GM18867 (cell line): Measurements from ENCODE around the gene ADH4.
A peak's percentile ranks its signal among the peaks of the same experiment; 100 is the strongest.
"Not testable (repeated sequence)": the region's sequence is repeated elsewhere in the genome, so short reads cannot be mapped to it uniquely, and the experiment has no call there.

Experiments
- ATAC-seq: cut with Tn5 transposase; IDR thresholded peaks from one replicate; pipeline ENCODE4 v1.9.1; 2021; ENCODE audit warnings: mild to moderate bottlenecking, moderate library complexity; ENCODE audit not compliant: unreplicated experiment

The ADH4 gene

DNA sequence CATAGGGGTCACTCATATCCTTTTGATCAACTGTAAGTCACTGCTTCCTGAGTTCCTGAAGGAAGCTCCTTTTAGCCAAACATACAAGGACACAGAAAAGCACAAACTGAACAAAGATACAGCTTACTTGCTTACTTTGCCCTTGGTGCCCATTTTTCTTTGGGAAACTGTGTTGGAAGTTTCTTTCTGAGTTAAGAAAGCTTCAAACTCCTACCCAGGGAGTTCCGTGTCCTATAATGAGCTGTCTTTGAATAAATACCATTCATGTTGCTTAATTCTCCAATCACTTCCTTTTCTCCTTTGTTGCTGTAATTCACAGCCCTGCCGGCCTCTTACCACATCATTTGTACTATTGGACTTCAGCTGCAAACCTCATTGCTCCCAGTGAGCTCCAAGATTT is at the start of gene ADH4:
Gene ADH4, minus strand, starts transcription at position 228 of the 400 bp plus-strand sequence. Its CDS starts 75 bp downstream, at position 153.
- no peak for ATAC-seq

DNA sequence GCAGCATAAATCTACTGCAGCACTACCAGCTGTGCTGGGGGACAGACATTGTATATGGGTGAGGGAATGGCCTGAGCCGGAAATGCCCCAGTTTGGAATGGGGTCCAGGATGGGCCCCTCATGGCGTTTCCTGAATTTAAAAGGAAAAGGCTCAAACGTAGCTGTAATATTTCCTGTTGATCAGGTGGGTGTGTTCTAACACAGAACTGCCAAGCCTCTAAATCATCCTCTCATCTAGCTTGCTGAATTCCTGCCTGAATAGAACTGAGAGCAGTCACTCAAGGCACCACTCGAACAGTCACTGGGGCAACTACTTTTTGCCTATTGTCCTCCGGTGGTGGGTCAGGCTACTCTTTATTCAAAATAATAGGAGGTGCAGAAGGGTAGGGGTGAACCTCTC is 46.2 kb upstream of the ADH4 start:
- no peak for ATAC-seq

DNA sequence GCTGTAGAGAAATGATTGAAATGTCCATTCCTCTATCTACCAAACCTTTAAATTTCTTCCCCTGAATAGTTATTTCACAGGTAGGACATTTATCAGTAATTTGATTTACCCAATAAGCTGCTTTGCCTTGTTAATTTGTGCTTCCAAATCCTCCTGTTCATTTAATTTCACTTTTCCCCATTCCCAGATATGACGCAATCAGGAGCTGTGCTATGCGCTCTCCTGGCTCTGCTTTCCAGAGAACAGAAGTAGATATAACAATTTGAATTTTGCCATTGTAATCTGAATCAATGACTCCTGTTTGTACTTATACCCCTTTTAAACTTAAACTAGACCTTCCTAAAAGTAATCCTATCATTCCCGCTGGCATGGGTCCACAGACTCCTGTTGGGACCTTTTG is 45.8 kb upstream of the ADH4 start:
- not testable (repeated sequence) for ATAC-seq

- ATAC-seq, result no peak
Measured at GRCh38 chr4:99186029-99186428, 41.9 kb upstream of the ADH4 start.

DNA sequence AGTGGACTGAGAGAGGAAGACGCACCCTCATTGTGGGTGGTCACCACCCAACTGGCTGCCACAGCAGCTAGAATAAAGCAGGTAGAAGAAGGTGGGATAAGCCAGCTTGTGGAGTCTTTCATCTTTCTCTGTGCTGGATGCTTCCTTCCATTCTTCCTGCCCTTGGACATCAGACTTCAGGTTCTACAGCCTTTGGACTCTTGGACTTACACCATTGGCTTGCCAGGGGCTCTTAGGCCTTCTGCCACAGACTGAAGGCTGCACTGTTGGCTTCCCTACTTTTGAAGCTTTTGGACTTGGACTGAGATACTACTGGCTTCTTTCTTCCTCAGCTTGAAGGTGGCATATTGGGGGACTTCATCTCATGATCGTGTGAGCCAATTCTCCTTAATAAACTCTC is 41.5 kb upstream of the ADH4 start:
- no peak for ATAC-seq

DNA sequence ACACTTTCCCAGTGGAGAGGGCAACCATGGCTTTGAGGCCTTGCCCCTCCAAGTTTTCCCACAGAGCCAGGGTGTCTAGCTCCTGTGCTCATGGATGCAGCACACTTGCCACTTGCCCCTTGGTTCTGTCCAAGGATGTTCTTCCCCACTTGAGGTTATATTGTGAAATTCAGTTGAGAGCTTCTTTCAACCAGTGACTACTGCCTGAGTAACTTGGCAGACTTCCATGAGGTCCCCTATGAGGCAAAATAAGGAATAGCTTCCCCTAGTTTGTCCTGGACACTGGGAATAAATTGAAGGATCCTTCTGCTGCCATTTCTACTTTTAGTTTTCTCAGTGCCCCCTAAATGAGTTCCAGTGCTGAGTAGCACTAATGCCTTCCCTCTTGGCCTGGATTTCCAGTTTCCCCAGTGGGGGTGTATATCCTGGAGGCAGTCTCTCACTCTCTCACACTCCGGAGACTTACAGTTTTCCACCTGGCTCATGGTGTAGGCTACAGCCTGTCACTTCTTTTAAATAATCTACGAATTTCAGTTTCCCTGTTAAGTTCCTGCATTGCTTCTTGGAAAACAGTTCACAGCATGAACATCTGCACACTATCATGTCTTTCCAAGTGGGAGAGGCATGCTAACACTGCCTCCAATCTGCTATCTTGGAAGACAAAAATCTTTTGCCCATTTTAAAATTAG is 36.4 kb upstream of the ADH4 start:
- ATAC-seq, result no peak

- no peak for ATAC-seq
Measured at GRCh38 chr4:99179626-99180025, 35.5 kb upstream of the ADH4 start.

DNA sequence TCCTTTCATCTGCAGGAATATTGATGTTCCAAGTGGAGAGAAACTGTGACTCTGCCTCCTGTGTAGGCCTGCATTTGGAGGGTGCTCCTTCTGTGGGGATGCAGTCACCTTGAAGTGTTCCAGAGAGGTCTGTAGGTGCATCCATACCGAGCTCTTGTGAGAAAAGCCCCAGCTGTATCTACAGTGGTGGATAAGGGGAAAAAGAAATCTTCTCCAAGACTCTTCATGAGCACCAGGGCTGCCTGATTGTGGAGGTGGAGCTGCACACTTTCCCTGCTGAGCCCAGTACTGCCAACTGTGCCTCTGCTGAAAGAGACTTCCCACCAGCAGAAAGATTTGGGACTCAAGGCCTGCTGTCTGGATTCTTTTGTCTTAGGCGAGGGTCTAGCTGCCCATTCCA is 35.1 kb upstream of the ADH4 start:
- no peak for ATAC-seq

DNA sequence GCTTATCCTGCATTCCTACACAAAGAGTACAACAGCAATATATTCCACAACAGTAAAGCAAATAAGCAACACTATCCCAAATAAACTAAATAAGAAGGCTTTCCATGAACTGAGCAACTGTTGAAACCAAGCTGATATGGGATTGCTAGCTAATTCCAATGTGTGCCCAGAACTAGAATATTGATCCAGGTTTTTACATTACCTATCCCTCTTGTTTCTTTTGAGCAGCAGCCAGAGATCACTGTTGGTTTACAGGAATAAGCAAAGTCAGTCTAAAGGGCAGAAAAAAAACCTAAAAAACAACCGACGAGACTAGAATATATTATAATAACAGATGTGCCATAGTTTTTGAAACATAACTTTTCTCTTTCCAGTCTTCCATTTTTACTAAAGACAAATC is 22.4 kb upstream of the ADH4 start:
- ATAC-seq, result no peak

GRCh38 chr4:99165978-99166377 is 21.9 kb upstream of the ADH4 start:
- no peak for ATAC-seq

GRCh38 chr4:99161373-99162099 is 17.4 kb upstream of the ADH4 start:
- ATAC-seq, result no peak

DNA sequence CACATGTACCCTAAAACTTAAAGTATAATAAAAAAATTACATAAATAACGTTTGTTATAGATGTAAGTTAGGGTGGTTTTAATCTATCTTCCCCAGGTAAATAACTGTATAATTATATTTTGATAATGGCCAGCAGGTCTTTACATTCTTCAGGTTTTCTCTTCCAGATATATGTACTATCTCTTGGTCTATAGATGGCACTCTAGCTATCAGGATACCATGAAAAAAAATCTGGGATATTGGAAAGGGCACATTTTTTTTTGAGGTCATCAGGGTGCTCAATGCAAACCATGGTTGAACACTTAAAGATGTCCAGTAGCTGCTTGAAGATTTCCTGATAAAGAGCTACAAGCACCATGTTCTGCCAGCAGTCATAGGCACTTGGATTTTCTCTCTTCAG is 15.6 kb upstream of the ADH4 start:
- ATAC-seq, result no peak

DNA sequence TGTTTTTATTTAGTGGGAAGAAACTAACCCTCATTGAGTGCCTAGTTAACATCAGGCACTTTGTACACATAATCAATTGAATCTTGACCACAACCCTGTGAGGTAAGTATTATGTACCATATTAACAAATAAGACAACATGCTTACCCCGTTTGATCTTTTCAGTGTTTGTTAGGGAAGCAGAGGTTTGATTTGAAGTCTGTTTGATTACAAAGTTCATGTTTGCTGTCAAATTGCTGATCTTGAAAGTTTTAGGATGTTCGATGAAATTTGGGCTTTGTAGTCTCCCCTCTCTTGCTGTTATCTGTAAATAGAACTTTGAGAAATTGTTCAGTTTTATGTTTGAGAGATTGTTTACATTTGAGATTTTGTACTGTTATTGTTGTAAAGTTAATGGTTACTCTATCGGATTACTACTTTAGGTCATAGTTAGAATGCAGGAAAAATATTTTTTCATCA is 13.4 kb upstream of the ADH4 start:
- ATAC-seq, result no peak

DNA sequence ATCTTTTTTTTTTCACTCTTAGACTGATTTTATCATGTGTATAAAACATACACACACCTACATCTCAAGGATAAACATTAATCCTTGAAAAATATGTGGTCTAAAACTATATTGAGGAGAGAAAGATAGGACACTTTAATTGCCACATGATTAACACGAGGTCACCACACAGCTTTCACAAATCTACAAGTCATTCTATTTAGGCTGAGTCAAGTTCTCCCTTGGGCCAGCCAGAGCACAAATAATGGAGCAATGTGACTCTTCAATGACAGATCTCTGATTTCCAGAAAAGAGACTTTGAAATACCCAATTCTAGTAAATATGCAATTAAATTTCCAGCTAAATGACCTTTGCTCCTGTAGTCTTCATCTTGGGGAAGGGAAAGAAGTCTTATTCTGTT is 12.9 kb upstream of the ADH4 start:
- ATAC-seq, result no peak

- ATAC-seq, result no peak
Measured at GRCh38 chr4:99154658-99155342, 10.7 kb upstream of the ADH4 start.

DNA sequence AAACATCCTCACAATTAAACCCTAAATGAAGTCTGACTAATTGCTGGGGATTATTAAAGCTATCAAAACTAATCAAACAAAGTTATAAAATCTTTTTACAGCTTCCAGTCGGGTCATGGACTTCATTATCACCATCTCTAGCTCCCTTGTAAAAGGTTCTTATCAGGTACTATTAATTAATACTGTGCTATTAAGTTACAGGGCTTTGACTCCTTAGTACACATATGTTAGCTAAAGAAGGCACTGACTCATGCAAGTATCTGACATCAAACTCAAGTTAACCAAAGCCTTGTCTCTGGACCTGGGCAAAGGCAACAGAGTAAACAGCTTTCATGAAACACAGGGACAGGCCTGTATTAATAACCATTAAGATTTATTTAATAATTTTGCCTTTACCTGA is 7.9 kb upstream of the ADH4 start:
- no peak for ATAC-seq

DNA sequence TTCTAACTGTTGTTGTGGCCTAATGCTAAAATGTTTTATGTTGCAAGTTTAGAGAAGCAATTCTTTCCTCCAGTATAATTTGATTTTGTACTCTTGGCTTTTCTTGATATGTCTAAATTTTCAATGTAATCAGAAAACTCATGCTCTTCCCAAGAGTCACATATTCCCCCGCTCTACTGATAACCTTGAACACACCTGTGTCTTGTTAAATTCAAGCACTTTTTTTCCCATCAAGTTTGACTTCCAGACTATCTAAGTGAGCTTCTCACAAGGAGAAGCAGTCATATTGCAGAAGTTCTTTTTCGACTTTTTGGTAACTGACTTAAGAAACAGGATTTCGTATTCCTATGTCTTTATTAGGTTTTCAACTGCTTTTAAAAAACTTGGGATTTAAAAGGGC is 7.4 kb upstream of the ADH4 start:
- ATAC-seq, result no peak

DNA sequence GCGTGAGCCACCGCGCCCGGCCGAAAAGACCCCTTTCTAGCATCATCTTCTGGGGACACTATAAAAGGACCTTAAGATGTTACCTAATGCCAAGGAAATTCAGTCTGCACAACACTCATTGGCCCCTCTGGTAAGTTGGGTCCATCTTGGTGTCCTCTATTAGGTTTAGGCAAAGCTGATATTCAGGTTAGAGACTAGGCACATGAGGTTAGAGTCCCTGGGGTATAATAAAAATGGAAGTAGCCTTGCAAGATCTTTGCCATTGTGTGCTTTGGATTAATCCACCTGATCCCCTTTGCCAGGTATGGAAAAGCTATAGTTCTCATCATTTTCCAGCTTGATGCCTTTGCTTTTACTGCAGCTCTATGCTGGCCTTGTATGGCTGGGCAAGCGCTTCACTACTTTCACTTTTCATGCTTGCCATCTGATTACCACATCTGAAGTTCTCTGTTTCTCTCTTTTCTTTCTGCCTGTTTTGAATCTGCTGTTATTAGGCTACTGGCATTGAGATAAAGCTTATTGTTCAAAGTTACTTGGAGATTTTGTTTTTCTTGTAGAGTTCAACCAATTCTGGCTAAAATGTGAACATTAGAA is 5.4 kb upstream of the ADH4 start:
- peak; percentile 38 for ATAC-seq

GRCh38 chr4:99148550-99148949 is 4.5 kb upstream of the ADH4 start:
- no peak for ATAC-seq

DNA sequence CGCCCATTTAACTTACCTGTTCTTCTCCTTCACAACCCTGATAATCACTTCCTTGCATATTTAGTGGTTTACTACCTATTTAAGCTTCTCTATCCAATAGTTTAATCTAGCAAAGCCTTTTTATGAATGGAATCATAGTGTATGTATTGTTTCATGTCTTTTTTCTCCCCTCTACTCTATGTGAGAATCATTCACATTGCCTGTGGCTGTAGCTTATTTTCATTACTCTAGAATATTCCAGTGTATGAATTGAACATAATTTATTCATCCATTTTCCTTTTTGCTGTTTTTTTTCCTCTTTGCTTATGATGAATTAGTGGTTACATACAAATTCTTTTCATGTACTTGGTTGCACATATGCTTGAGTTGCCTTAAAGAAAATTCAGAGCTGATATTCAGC is 490 bp upstream of the ADH4 start:
- ATAC-seq, result no peak

DNA sequence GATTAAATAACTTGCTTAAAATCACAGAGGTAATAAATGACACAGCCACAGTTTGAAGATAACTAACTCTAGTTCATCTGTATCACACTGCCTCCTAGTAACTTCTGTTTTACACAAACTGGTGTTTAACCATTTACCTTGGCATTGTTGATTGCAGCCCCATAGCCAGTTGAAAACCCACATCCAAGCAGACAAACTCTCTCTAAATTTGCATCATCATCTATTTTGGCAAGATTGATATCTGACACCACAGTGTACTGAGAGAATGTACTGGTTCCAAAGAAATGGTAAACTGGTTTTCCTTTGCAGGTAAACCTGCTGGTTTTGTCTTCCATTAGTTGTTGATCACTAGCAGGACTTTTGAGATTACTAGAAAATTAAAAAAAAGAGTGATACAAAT is 7.8 kb downstream of the ADH4 start:
- ATAC-seq, result no peak
